GM18508 (cell line): ENCODE data around the gene KMT2B.
A peak's percentile ranks its signal among the peaks of the same experiment; 100 is the strongest.

Source experiments
- ATAC-seq: cut with Tn5 transposase; IDR thresholded peaks from one replicate; pipeline ENCODE4 v1.9.1; 2021; ENCODE audit warnings: moderate number of reproducible peaks; ENCODE audit not compliant: insufficient read depth, unreplicated experiment

The KMT2B gene

DNA sequence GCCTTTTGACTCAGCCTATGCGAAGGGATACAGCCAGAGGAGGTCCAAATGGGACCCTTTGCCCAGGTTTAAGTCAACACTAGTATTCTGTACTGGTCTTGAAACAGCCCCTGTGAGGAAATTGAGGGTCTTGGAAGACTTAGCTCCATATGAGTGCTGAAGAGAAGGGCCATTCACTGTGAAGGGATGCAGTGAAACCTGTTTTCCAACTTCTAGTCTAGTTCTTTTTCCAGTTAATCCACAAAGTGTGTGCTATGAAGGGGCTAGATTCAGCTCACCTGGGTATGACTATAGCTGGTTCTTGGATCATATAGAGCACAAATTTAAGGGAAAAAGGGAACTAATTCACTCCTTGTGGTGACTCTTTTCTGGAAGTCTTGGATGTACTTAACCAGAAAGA lies 9.4 kb upstream of the KMT2B start:
- ATAC-seq = no peak

DNA sequence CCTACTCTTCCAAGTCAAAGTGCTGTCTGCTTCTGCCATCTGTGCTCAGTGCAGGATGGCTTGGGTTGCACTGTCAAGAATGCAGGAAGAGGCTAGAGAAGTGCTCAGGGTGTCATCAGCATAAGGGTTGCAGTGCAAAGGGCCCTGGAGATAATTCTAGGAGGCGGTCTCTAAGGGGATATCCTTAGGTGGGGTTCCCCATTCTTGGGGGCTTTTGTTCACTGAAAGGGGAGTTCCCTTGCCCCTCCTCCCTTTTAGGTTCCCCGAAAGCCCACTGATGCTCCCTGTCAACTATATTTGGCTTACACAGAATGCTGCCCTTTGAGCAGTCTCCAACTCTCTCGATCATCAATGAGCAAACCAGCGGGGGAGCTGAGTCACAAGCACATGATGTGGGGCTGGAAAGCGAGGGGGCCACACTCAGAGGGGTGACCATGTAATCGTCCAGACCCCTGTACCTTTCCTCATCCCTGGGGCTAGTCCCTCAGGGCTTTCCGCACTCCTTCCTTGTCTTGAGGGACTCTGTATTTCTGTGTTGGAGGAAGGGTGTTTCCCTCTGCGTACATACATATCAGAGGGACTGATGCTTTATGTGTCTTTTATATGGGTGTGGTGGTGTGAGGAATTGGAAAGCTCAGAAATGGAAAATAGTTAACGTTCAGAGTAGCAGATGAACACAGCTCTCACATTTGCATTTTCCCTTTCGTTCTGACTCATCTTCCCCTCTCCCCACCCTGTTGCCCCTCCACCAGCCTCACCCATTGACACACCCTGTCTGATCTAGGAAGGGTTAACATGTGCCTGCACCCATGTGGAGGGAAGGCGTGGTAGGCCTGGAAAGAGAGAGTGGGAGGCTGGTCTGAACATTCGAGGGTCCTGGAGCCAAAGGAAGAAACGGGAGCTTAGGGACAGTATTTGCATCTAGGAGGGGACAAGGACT lies 6.7 kb upstream of the KMT2B start:
- peak; percentile 31 for ATAC-seq

DNA sequence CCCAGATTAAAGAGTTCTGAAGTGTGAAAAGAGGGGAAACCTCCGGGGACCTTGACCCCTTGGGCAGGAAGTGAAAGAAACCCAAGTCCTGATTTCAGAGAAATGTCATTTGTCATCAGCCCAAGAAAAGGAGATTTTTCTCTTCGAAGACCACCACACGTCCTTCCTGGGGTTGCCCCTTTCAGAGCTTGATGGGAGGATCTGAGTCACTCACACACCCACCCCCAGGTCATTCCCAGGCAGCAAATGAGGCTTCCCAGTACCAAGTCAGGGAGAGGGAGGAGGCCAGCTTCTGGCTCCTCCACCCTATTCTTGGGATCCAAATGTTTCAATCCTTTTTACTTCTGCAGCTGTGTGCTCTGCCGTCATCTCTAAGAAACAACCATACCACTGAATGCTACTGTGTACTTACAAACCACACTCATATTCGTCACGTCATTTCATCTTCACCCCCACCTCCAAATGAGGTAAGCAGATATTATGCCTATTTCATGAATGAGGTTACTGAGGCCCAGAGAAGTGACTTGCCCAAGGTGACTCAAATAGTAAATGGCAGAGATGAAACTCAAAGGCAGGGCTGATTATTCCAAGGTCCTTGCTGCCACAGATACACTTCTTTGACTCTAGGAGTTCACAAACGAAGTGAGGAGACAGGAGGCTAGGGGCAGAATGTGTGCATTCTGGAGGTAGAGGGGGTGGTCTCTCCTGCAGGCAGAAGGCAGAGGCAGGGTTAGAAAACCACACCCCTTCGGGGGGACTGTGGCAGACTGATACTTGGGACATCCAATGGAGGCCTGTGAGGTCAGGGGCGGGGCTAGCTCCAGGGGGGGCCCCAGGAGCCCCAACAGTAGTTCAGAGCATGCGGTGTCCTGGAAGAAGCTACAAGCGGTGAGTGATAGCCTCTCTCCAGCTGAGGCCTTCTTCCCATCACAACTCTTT lies 5.0 kb upstream of the KMT2B start:
- no peak for ATAC-seq

DNA sequence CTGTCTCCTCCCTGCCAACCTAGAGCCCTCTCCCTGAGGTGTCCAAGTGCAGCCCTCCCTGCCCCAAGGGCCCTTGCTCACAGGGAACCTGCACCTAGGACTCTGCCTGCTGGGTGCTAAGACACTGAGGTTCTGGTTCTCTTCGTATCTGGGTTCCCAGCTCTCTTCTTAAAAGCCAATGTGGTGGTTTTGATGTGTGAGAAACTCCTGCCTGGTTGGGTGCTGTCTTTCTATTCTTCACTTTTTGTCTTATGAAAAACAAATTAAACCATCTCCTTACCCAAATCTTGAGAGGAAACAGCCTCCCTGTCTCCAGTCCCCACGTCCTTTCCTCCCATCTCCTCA lies 4.3 kb upstream of the KMT2B start:
- no peak for ATAC-seq

DNA sequence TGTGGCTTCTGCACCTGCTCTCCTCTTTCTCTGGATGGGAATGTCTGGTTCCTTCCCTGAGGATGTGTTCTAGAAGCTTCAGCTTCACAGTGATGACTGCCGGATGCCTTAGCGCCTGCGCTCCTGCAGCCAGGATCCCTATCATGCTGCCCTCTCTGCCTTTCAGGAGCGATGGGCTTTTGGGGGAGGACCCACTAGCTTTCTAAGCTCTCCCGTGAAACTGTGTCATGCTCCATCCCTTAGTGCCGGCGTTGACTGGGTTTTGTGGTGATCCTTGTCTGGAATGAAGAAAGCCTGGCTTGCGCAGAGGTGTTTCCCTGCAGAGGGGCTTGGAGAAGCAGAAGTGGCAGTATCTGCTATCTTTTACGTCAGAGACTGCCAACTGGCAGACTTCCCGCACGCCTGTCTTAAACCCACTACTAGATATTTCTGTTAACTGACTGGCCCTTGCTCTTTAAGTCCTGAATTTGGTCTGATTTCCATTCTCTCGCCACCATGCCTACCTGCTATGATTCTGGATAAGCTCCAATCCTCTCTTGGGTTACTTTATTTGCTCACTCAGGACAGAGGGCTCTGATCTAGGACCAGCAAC lies 3.8 kb upstream of the KMT2B start:
- no peak for ATAC-seq

DNA sequence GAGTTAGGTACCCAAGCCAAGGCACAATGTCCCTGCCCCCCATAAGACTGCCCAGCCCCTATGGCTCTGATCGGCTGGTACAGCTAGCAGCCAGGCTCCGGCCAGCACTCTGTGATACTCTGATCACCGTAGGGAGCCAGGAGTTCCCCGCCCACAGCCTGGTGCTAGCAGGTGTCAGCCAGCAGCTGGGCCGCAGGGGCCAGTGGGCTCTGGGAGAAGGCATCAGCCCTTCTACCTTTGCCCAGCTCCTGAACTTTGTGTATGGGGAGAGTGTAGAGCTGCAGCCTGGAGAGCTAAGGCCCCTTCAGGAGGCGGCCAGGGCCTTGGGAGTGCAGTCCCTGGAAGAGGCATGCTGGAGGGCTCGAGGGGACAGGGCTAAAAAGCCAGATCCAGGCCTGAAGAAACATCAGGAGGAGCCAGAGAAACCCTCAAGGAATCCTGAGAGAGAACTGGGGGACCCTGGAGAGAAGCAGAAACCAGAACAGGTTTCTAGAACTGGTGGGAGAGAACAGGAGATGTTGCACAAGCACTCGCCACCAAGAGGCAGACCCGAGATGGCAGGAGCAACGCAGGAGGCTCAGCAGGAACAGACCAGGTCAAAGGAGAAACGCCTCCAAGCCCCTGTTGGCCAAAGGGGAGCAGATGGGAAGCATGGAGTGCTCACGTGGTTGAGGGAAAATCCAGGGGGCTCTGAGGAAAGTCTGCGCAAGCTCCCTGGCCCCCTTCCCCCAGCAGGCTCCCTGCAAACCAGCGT lies 3.0 kb upstream of the KMT2B start:
- no peak for ATAC-seq

DNA sequence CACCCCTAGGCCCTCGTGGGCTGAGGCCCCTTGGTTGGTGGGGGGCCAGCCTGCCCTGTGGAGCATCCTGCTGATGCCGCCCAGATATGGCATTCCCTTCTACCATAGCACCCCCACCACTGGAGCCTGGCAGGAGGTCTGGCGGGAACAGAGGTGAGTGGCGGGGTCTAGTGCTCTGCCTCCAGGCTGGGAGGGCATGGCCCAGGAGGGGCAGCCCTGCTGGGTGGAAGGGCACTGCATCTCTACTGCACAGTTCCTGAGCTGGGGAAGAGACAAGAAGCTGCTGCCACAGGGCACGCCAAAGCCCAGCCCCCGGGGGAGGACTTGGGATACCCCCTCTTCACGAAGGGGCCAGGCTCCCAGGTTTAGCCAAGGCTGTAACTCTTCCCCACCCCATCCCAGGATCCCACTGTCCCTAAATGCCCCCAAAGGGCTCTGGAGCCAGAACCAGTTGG lies 2.4 kb upstream of the KMT2B start:
- ATAC-seq = no peak

DNA sequence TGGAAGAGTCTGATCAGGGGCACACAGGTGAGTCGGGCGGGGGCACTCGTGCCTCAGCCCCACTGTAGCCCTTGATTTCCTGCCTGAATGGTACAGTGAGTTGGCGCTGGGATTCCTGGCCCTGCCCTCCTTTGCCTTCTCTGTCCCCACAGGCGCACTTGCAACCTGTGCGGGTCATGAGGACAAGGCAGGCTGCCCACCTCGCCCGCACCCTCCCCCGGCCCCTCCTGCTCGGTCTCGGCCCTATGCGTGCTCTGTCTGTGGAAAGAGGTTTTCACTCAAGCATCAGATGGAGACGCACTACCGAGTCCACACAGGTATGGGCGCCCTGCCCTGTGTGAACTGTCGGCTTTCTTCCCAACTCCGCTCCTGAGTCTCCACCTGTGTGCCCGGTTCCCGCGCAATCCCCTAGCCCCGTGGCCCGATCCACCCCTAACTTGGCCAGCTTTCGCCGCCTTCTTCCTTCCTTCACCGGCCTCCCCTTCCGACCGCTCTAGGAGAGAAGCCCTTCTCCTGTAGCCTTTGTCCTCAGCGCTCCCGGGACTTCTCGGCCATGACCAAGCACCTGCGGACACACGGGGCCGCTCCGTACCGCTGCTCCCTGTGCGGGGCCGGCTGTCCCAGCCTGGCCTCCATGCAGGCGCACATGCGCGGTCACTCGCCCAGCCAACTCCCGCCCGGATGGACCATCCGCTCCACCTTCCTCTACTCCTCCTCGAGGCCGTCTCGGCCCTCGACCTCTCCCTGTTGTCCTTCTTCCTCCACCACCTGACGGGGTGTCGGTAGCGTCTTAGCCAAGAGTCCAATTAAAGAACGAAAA lies 1.6 kb upstream of the KMT2B start:
- ATAC-seq = no peak

DNA sequence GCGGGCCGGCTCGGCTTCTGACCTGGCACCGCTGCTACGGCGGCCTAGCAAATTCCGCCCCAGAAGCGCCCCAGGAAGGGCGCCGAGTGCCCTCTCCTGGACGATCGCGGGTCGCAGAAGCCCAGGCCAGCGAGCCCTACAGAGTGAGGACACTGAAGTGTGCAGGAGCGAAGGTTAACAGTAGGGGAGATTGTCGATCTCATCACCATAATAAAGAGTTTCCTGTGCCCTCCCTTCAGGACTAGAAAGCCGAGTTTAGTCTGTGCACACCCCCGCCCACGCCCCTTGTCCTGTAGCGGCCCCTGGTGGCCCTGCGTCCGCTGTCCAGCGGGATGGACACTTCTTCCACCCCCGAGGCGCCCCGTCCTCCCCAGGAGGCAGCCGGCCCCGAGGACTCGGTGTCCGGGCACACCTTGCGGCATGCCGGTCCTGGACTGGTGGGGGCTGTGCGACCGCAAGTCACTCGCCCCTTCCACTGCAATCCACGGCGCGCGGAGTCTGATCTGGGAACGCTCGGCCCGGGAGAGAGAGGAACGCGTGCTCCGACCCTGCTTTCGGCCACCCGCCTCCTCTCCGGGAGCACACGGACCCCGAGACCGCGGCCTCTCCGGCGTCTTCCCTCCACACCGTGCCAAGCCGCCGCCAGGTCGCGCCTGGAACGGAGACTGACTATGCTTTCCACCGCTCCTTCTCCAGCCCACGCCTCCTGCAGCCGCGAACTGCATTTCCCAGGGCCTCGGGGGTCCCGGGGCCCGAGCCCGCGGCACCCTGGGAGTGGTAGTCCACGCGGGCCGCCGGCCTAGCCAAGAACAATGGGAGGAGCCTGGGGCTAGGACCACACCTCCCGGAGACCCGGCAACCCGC lies 770 bp upstream of the KMT2B start:
- no peak for ATAC-seq

DNA sequence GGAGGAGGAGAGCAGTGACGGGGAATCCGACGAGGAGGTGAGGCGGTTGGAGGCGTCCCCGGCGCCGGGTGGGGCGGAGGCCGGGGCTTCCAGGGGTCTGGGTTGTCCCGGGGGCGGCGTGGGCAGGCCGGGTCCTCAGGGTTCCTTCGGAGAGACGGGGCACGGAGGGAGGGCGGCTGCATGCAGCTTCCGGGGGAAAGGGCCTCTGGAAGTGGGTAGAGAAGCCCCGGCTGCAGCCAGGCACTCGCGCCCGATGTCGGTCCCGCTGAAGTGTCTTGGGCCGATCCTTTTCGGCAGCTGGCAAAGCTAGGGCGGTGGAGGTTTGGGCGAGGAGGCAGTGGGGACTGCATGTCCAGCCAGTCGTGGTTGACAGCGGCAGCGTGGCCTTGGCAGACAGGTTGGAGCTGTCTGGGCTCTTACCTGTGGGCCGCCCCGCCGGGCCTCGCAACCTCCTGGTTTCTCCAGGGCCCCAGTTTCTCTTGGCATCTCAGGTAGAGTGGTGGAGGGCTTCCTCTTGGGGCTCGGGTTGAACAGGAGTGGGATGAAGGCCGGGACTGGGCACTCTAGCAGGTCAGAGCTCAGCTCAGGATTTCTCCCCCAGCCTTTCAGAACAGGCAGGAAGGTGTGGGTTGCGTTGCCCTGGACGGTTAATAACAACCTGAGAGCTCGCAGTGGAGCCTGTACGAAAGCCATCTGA lies 690 bp downstream of the KMT2B start:
- no peak for ATAC-seq

DNA sequence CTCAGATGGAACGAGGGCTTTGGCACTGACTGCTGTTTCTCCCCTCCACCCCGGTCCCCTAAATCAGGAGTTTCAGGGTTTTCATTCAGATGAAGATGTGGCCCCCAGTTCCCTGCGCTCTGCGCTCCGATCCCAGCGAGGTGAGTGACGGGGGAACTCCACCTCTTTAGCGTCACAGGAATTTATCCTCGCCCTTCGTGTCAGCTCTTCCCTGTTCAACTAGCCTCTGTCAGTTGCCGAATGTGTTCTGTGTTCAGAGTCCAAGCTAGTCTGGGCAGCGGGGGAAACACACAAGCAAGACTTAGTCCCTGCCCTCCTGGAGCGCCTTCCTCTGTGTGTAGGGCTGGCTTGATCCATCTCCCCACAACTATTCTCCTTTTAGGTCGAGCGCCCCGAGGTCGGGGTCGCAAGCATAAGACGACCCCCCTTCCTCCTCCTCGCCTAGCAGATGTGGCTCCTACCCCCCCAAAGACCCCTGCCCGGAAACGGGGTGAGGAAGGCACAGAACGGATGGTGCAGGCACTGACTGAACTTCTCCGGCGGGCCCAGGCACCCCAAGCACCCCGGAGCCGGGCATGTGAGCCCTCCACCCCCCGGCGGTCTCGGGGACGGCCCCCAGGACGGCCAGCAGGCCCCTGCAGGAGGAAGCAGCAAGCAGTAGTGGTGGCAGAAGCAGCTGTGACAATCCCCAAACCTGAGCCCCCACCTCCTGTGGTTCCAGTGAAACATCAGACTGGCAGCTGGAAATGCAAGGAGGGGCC lies 1.8 kb downstream of the KMT2B start:
- no peak for ATAC-seq

DNA sequence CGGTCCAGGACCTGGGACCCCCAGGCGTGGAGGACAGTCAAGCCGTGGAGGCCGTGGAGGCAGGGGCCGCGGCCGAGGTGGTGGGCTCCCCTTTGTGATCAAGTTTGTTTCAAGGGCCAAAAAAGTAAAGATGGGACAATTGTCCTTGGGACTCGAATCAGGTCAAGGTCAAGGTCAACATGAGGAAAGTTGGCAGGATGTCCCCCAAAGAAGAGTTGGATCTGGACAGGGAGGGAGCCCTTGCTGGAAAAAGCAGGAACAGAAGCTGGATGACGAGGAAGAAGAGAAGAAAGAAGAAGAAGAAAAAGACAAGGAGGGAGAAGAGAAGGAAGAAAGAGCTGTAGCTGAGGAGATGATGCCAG lies 2.3 kb downstream of the KMT2B start:
- no peak for ATAC-seq

DNA sequence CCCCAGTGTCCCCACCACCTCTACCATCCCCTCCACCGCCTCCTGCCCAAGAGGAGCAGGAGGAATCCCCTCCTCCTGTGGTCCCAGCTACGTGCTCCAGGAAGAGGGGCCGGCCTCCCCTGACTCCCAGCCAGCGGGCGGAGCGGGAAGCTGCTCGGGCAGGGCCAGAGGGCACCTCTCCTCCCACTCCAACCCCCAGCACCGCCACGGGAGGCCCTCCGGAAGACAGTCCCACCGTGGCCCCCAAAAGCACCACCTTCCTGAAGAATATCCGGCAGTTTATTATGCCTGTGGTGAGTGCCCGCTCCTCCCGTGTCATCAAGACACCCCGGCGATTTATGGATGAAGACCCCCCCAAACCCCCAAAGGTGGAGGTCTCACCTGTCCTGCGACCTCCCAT lies 2.8 kb downstream of the KMT2B start:
- no peak for ATAC-seq

DNA sequence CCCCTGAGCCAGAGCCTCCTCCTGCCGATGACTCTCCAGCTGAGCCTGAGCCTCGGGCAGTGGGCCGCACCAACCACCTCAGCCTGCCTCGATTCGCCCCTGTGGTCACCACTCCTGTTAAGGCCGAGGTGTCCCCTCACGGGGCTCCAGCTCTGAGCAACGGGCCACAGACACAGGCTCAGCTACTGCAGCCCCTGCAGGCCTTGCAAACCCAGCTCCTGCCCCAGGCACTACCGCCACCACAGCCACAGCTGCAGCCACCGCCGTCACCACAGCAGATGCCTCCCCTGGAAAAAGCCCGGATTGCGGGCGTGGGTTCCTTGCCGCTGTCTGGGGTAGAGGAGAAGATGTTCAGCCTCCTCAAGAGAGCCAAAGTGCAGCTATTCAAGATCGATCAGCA lies 3.6 kb downstream of the KMT2B start:
- no peak for ATAC-seq

DNA sequence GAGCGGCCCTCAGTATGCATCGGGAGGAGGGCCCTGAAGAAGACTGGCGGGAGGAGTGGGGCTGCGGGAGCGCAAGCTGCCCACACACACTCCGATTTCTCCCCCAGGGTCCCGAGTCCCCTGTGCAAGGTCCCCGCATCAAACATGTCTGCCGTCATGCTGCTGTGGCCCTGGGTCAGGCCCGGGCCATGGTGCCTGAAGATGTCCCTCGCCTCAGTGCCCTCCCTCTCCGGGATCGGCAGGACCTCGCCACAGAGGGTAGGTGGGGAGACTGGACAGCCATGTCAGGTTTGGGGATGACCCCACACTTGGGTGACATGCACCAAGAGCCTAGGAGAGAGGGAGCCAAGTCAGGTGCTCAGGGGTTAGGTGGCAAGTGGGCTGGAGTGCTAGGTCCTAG lies 4.7 kb downstream of the KMT2B start:
- no peak for ATAC-seq

DNA sequence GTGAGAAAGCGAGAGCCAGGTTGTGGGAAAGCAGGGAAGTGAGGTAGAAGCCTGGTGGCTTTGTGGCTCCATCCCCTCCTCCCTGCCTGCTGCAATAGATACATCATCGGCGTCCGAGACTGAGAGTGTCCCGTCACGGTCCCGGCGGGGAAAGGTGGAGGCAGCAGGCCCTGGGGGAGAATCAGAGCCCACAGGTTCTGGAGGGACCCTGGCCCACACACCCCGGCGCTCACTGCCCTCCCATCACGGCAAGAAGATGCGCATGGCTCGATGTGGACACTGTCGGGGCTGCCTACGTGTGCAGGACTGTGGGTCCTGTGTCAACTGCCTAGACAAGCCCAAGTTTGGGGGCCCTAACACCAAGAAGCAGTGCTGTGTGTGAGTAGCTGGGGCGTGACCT lies 5.1 kb downstream of the KMT2B start:
- no peak for ATAC-seq

DNA sequence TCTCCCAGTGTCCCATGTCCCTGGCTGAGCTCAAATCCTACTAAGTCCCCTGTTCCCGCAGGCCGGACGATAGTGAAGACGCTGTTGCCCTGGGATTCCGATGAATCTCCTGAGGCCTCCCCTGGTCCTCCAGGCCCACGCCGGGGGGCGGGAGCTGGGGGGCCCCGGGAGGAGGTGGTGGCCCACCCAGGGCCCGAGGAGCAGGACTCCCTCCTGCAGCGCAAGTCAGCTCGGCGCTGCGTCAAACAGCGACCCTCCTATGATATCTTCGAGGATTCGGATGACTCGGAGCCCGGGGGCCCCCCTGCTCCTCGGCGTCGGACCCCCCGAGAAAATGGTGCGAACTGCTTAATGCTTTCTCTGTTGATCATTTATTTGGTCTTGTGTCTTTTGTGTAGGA lies 5.9 kb downstream of the KMT2B start:
- no peak for ATAC-seq
